ENCODE measurements around the gene THOC6.

THOC6 gene

GRCh38 chr16:3038256-3038655 is 14.4 kb downstream of the THOC6 start:
- Histone ChIP-seq H4K20me1 (ENCODE audit: insufficient read depth, low read length) (no peaks in the 10 kb centered on the region), H2AFZ (ENCODE audit: low read length) (no peak overlapping the region), H3K4me3 (ENCODE audit: low read length) (no peak overlapping the region), H3K27me3 (replicated peaks; ENCODE audit: insufficient read depth, low read length) (peaks cover 90% of the 10 kb centered on the region), H3K4me1 (ENCODE audit: low read length) (no peaks in the 10 kb centered on the region), H3K79me2 (ENCODE audit: low read length) (no peaks in the 10 kb centered on the region), H3K9ac (ENCODE audit: low read length) (no peak overlapping the region), H3K36me3 (replicated peaks; ENCODE audit: insufficient read depth, low read length) (no peaks in the 10 kb centered on the region), H3K27ac (ENCODE audit: low read length) (no peak overlapping the region), H3K4me2 (ENCODE audit: low read depth, low read length) (no peak overlapping the region), H3F3A (ENCODE audit: insufficient read depth, low read length) (no peaks in the 10 kb centered on the region), H3K9me3 (replicated peaks; ENCODE audit: insufficient read depth, low read length) (no peaks in the 10 kb centered on the region), H3K9me2 (replicated peaks; ENCODE audit: insufficient read depth, low read length) (no peaks in the 10 kb centered on the region)
- no peak for TF ChIP-seq EZH2 (optimal IDR thresholded peaks at IDR 0.05; ENCODE audit: low read depth, low read length)
- no peak for TF ChIP-seq CTCF (IDR thresholded peaks at IDR 0.05; ENCODE audit: low read length)
- DNase-seq, result no peak

DNA sequence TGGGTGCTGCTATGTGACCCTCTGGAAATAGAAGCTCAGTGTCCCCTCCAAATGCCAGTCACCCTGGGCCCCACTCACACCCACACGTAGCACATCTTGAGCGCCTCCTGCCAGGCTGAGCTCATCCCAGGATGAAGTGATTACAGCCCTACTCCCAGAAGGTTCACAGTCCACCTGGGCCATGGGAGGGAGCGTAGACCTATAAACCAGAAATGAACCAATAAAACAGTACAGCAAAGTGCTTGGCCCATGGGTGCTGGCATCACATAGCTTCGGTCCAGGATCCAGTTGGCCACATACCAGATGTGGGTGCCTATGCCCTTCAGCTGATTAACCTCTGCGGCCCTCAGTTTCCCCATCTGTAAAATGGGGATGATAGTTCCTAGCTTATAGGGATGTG is 15.1 kb downstream of the THOC6 start:
- Histone ChIP-seq H3K27me3 (replicated peaks; ENCODE audit: insufficient read depth, low read length) (peaks cover 90% of the 10 kb centered on the region), H4K20me1 (ENCODE audit: insufficient read depth, low read length) (no peaks in the 10 kb centered on the region), H3F3A (ENCODE audit: insufficient read depth, low read length) (no peaks in the 10 kb centered on the region), H3K4me3 (ENCODE audit: low read length) (no peak overlapping the region), H3K27ac (ENCODE audit: low read length) (no peak overlapping the region), H3K9ac (ENCODE audit: low read length) (no peak overlapping the region), H3K4me2 (ENCODE audit: low read depth, low read length) (no peak overlapping the region), H3K79me2 (ENCODE audit: low read length) (no peaks in the 10 kb centered on the region), H3K9me3 (replicated peaks; ENCODE audit: insufficient read depth, low read length) (no peaks in the 10 kb centered on the region), H2AFZ (ENCODE audit: low read length) (no peak overlapping the region), H3K4me1 (ENCODE audit: low read length) (no peaks in the 10 kb centered on the region), H3K9me2 (replicated peaks; ENCODE audit: insufficient read depth, low read length) (no peaks in the 10 kb centered on the region), H3K36me3 (replicated peaks; ENCODE audit: insufficient read depth, low read length) (no peaks in the 10 kb centered on the region)
- no peak for DNase-seq
- TF ChIP-seq CTCF (IDR thresholded peaks at IDR 0.05; ENCODE audit: low read length) (no peak), EZH2phosphoT487 (IDR thresholded peaks at IDR 0.05; ENCODE audit: low read length) (no peak), EZH2 (optimal IDR thresholded peaks at IDR 0.05; ENCODE audit: low read depth, low read length) (no peak)

- H3F3A ChIP-seq (ENCODE audit: insufficient read depth, low read length), result no peaks in the 10 kb centered on the region
- 0 out of 2 replicates have a peak, but pooled peaks cover 5% of the 10 kb centered on the region for H3K4me1 ChIP-seq (ENCODE audit: low read length)
- H3K4me2 ChIP-seq (ENCODE audit: low read depth, low read length), result no peak overlapping the region
- H3K4me3 ChIP-seq (ENCODE audit: low read length), result no peak overlapping the region
- H3K27ac ChIP-seq (ENCODE audit: low read length), result no peak overlapping the region
- DNase-seq, result no peak
- H3K9me3 ChIP-seq (replicated peaks; ENCODE audit: insufficient read depth, low read length), result no peaks in the 10 kb centered on the region
- H3K9me2 ChIP-seq (replicated peaks; ENCODE audit: insufficient read depth, low read length), result no peaks in the 10 kb centered on the region
- peaks cover 90% of the 10 kb centered on the region for H3K27me3 ChIP-seq (replicated peaks; ENCODE audit: insufficient read depth, low read length)
- no peaks in the 10 kb centered on the region for H3K36me3 ChIP-seq (replicated peaks; ENCODE audit: insufficient read depth, low read length)
- no peaks in the 10 kb centered on the region for H3K79me2 ChIP-seq (ENCODE audit: low read length)
- no peaks in the 10 kb centered on the region for H4K20me1 ChIP-seq (ENCODE audit: insufficient read depth, low read length)
- no peak overlapping the region for H3K9ac ChIP-seq (ENCODE audit: low read length)
- no peak overlapping the region for H2AFZ ChIP-seq (ENCODE audit: low read length)
- TF ChIP-seq CTCF (IDR thresholded peaks at IDR 0.05; ENCODE audit: low read length) (no peak), EZH2phosphoT487 (IDR thresholded peaks at IDR 0.05; ENCODE audit: low read length) (no peak), EZH2 (optimal IDR thresholded peaks at IDR 0.05; ENCODE audit: low read depth, low read length) (no peak)
Measured at GRCh38 chr16:3042376-3042775, 18.5 kb downstream of the THOC6 start.
